CD8-positive, alpha-beta memory T cell (primary cell): ENCODE results near the gene LILRB5. TPM values are rescaled to one million over a fixed set of nuclear protein-coding genes. Genes with fewer than 3 reads are reported as not detected.
"Not testable (repeated sequence)": the region's sequence is repeated elsewhere in the genome, so short reads cannot be mapped to it uniquely, and the experiment has no call there.

Experiments used
- CTCF ChIA-PET: fragments of 350-600 bp; sonication (Branson Sonifier 250); formaldehyde crosslinking; loops from one replicate; lab custom pipeline; 2021; ENCODE audit warnings: antibody characterized with exemption; lab: Charles Lee
- POLR2A ChIA-PET: fragments of 350-600 bp; sonication (Branson Sonifier 250); formaldehyde crosslinking; loops from one replicate; lab custom pipeline; 2021; ENCODE audit warnings: antibody characterized with exemption; lab: Charles Lee
- DNase-seq, 5 donors: peaks; one replicate each; pipeline versions ENCODE4 v3.0.0 to v3.0.0-alpha.2; 2020 to 2022; ENCODE audit warnings: mixed read lengths in 1 of 5
- H3K27ac ChIP-seq: one replicate; pipeline ENCODE4 v1.7.0; 2013; ENCODE audit warnings: low read depth, mild to moderate bottlenecking, low read length, moderate library complexity
- H3K27me3 ChIP-seq: 2 replicates; pipeline ENCODE4 v1.7.0; 2013; ENCODE audit warnings: low read length, mild to moderate bottlenecking; ENCODE audit not compliant: insufficient read depth, poor library complexity, severe bottlenecking
- H3K36me3 ChIP-seq: 2 replicates; pipeline ENCODE4 v1.7.0; 2013; ENCODE audit warnings: mild to moderate bottlenecking, low read length, moderate library complexity; ENCODE audit not compliant: insufficient read depth
- H3K4me1 ChIP-seq: 2 replicates; pipeline ENCODE4 v1.7.0; 2013; ENCODE audit warnings: mild to moderate bottlenecking, low read length, moderate library complexity; ENCODE audit not compliant: insufficient read depth
- H3K4me3 ChIP-seq: 2 replicates; pipeline ENCODE4 v1.7.0; 2013; ENCODE audit warnings: mild to moderate bottlenecking, low read length
- H3K9me3 ChIP-seq: 2 replicates; pipeline ENCODE4 v1.7.0; 2013; ENCODE audit warnings: mild to moderate bottlenecking, low read length
- H3K27ac Mint-ChIP-seq, 8 donors: one replicate each; pipeline ENCODE4 v1.8.0; 2020 to 2021; ENCODE audit warnings: mixed read lengths in 8 of 8, mild to moderate bottlenecking in 6 of 8, inconsistent platforms in 3 of 8, moderate library complexity in 3 of 8
- H3K27me3 Mint-ChIP-seq, 2 donors: one replicate each; pipeline ENCODE4 v1.8.0; 2020 to 2021; ENCODE audit warnings: mixed read lengths in 2 of 2, mild to moderate bottlenecking in 1 of 2, moderate library complexity in 1 of 2
- H3K36me3 Mint-ChIP-seq, 3 donors: one replicate each; pipeline ENCODE4 v1.8.0; 2020 to 2021; ENCODE audit warnings: mixed read lengths in 3 of 3, inconsistent platforms in 1 of 3, mild to moderate bottlenecking in 1 of 3
- H3K4me1 Mint-ChIP-seq, 3 donors: one replicate each; pipeline ENCODE4 v1.8.0; 2020 to 2021; ENCODE audit warnings: mixed read lengths in 3 of 3, inconsistent platforms in 1 of 3, mild to moderate bottlenecking in 1 of 3
- H3K4me3 Mint-ChIP-seq, 7 donors: one replicate each; pipeline ENCODE4 v1.8.0; 2020 to 2021; ENCODE audit warnings: mixed read lengths in 7 of 7, mild to moderate bottlenecking in 6 of 7, moderate library complexity in 4 of 7, inconsistent platforms in 2 of 7
- H3K9me3 Mint-ChIP-seq, 5 donors: one replicate each; pipeline ENCODE4 v1.8.0; 2020 to 2022; ENCODE audit warnings: mixed read lengths in 5 of 5, mild to moderate bottlenecking in 3 of 5, moderate library complexity in 2 of 5, inconsistent platforms in 1 of 5
- polyA plus RNA-seq: library from polyadenylated mRNA; unstranded; fragments of 300-500 nt; fragmentation: Illumina TruSeq; gene quantifications from one replicate; pipeline ENCODE4 v1.2.3, GENCODE V29; 2021
- total RNA-seq, 2 experiments: library from RNA; stranded (reverse); gene quantifications; one replicate each; pipeline ENCODE4 v1.2.3, GENCODE V29; 2021

The LILRB5 gene
- total and polyA plus RNA-seq, 3 experiments from 2014 or later: 0.42 to 0.44 TPM; not detected in 1

GRCh38 chr19:54211235-54211634 is 45.8 kb downstream of the LILRB5 start:
- peaks cover 0 to 28% (median 6%) of the 10 kb centered on the region in 3 donors for H3K36me3 Mint-ChIP-seq
- peaks cover 21% of the 10 kb centered on the region for H3K36me3 ChIP-seq
- H3K27me3 ChIP-seq: no peaks in the 10 kb centered on the region
- H3K9me3 Mint-ChIP-seq: no peaks in the 10 kb centered on the region
- CTCF ChIA-PET: interaction anchor here (1.2 to 1.7 kb wide), 5 partner anchors 8 to 55 kb away, joined by 3 to 6 read pairs (median 3); partner anchors contain the start of genes MBOAT7 and TSEN34
- H3K4me1 ChIP-seq: peaks cover 50% of the 10 kb centered on the region
- no peaks in the 10 kb centered on the region for H3K27me3 Mint-ChIP-seq
- no peak overlapping the region for H3K4me3 ChIP-seq
- peak overlapping the region; percentile 57 for H3K27ac ChIP-seq
- H3K27ac Mint-ChIP-seq: peak overlapping the region; percentile 78 to 99 (median 96)
- no peaks in the 10 kb centered on the region for H3K9me3 ChIP-seq
- H3K4me3 Mint-ChIP-seq: peak overlapping the region; percentile 2 to 72 (median 29)
- no peak for DNase-seq
- H3K4me1 Mint-ChIP-seq: peaks cover 37 to 52% (median 49%) of the 10 kb centered on the region in 3 donors
- POLR2A ChIA-PET: interaction anchor here (0.8 to 1.2 kb wide), 4 partner anchors 21 to 96 kb away, joined by 3 to 5 read pairs (median 4); partner anchors contain the start of genes LENG1, MBOAT7, PRPF31 and TFPT

- ChIA-PET CTCF (interaction anchor here (1.2 kb wide), 1 partner anchor 21 kb away, joined by 3 read pairs; the partner anchor contains the start of gene MBOAT7), POLR2A (interaction anchor here (1.1 to 1.2 kb wide), 2 partner anchors 21 to 51 kb away, joined by 4 to 5 read pairs; partner anchors contain the start of genes LENG1 and MBOAT7)
- Histone ChIP-seq H3K9me3 (no peaks in the 10 kb centered on the region), H3K27ac (peak overlapping the region; percentile 57), H3K4me1 (peaks cover 62% of the 10 kb centered on the region), H3K36me3 (peaks cover 29% of the 10 kb centered on the region), H3K27me3 (no peaks in the 10 kb centered on the region), H3K4me3 (peak overlapping the region; percentile 0)
- peaks cover 43 to 65% (median 52%) of the 10 kb centered on the region in 3 donors for H3K4me1 Mint-ChIP-seq
- no peaks in the 10 kb centered on the region for H3K9me3 Mint-ChIP-seq
- peak overlapping the region; percentile 35 to 87 (median 72) for H3K4me3 Mint-ChIP-seq
- DNase-seq: peak in 2 of 5 donors; percentile 21 to 67
- H3K27me3 Mint-ChIP-seq: no peaks in the 10 kb centered on the region
- H3K27ac Mint-ChIP-seq: peak overlapping the region; percentile 78 to 99 (median 96)
- H3K36me3 Mint-ChIP-seq: peaks cover 0 to 41% (median 6%) of the 10 kb centered on the region in 3 donors
These were observed 47.1 kb downstream of the LILRB5 start for GRCh38 chr19:54209811-54210494.

- H3K36me3 ChIP-seq: peaks cover 36% of the 10 kb centered on the region
- no peaks in the 10 kb centered on the region for H3K9me3 ChIP-seq
- H3K4me1 Mint-ChIP-seq: peaks cover 50 to 72% (median 59%) of the 10 kb centered on the region in 3 donors
- ChIA-PET CTCF (interaction anchor here (1.2 kb wide), 1 partner anchor 20 kb away, joined by 3 read pairs; the partner anchor contains the start of gene MBOAT7), POLR2A (interaction anchor here (1.1 kb wide), 2 partner anchors 20 to 72 kb away, joined by 3 to 4 read pairs; partner anchors contain the start of genes CNOT3 and MBOAT7)
- peak overlapping the region; percentile 43 to 99 (median 96) for H3K27ac Mint-ChIP-seq
- H3K27ac ChIP-seq: peak overlapping the region; percentile 57
- H3K4me1 ChIP-seq: peaks cover 70% of the 10 kb centered on the region
- H3K27me3 Mint-ChIP-seq: no peaks in the 10 kb centered on the region
- no peaks in the 10 kb centered on the region for H3K27me3 ChIP-seq
- no peaks in the 10 kb centered on the region for H3K9me3 Mint-ChIP-seq
- DNase-seq: no peak
- peak overlapping the region in 3 of 7 donors; percentile 38 to 74 (median 56) for H3K4me3 Mint-ChIP-seq
- peaks cover 0 to 48% (median 6%) of the 10 kb centered on the region in 3 donors for H3K36me3 Mint-ChIP-seq
- H3K4me3 ChIP-seq: peak overlapping the region; percentile 0
These were observed 47.8 kb downstream of the LILRB5 start for GRCh38 chr19:54209058-54209810.

GRCh38 chr19:54208784-54209057 is 48.4 kb downstream of the LILRB5 start:
- peak overlapping the region in 4 of 7 donors; percentile 13 to 63 (median 42) for H3K4me3 Mint-ChIP-seq
- H3K9me3 ChIP-seq: no peaks in the 10 kb centered on the region

GRCh38 chr19:54207983-54208783 is 48.9 kb downstream of the LILRB5 start:
- Mint-ChIP-seq H3K36me3 (peaks cover 0 to 58% (median 6%) of the 10 kb centered on the region in 3 donors), H3K4me3 (peak overlapping the region; percentile 0 to 63 (median 32)), H3K9me3 (no peaks in the 10 kb centered on the region), H3K4me1 (peaks cover 58 to 83% (median 70%) of the 10 kb centered on the region in 3 donors), H3K27me3 (no peaks in the 10 kb centered on the region), H3K27ac (peak overlapping the region; percentile 34 to 94 (median 69))
- ChIA-PET CTCF (interaction anchor here (1.2 kb wide), 1 partner anchor 35 kb away, joined by 4 read pairs; the partner anchor contains the start of gene TMC4), POLR2A (interaction anchor here (1.1 kb wide), 1 partner anchor 71 kb away, joined by 3 read pairs; the partner anchor contains the start of gene CNOT3)
- Histone ChIP-seq H3K27me3 (no peaks in the 10 kb centered on the region), H3K4me1 (peaks cover 80% of the 10 kb centered on the region), H3K36me3 (peaks cover 43% of the 10 kb centered on the region), H3K27ac (peak overlapping the region; percentile 57), H3K9me3 (no peaks in the 10 kb centered on the region), H3K4me3 (no peak overlapping the region)
- DNase-seq: peak in 1 of 5 donors; percentile 42

More at GRCh38 chr19:54208784-54209057, 48.4 kb downstream of the LILRB5 start:
- Histone ChIP-seq H3K36me3 (peaks cover 39% of the 10 kb centered on the region), H3K4me3 (no peak overlapping the region), H3K27ac (peak overlapping the region; percentile 57), H3K4me1 (peaks cover 75% of the 10 kb centered on the region), H3K27me3 (no peaks in the 10 kb centered on the region)
- no peak for DNase-seq
- Mint-ChIP-seq H3K36me3 (peaks cover 0 to 52% (median 6%) of the 10 kb centered on the region in 3 donors), H3K9me3 (no peaks in the 10 kb centered on the region), H3K4me1 (peaks cover 54 to 78% (median 65%) of the 10 kb centered on the region in 3 donors), H3K27me3 (no peaks in the 10 kb centered on the region), H3K27ac (peak overlapping the region in 6 of 8 donors; percentile 65 to 94 (median 69))
- ChIA-PET CTCF (no interaction called here), POLR2A (interaction anchor here (1.1 kb wide), 2 partner anchors 19 to 72 kb away, joined by 3 to 4 read pairs; partner anchors contain the start of genes CNOT3 and MBOAT7)

GRCh38 chr19:54207676-54207982 is 49.4 kb downstream of the LILRB5 start:
- H3K4me3 Mint-ChIP-seq: peak overlapping the region in 3 of 7 donors; percentile 3 to 56 (median 28)
- H3K9me3 Mint-ChIP-seq: no peaks in the 10 kb centered on the region
- H3K9me3 ChIP-seq: no peaks in the 10 kb centered on the region
- ChIA-PET POLR2A (no interaction called here), CTCF (interaction anchor here (1.2 to 2.1 kb wide), 2 partner anchors 19 to 35 kb away, joined by 4 to 5 read pairs; partner anchors contain the start of genes MBOAT7 and TMC4)
- H3K4me1 Mint-ChIP-seq: peaks cover 64 to 89% (median 75%) of the 10 kb centered on the region in 3 donors
- peaks cover 86% of the 10 kb centered on the region for H3K4me1 ChIP-seq
- H3K36me3 ChIP-seq: peaks cover 49% of the 10 kb centered on the region
- peak overlapping the region; percentile 34 to 89 (median 62) for H3K27ac Mint-ChIP-seq
- no peaks in the 10 kb centered on the region for H3K27me3 Mint-ChIP-seq
- no peaks in the 10 kb centered on the region for H3K27me3 ChIP-seq
- H3K27ac ChIP-seq: peak overlapping the region; percentile 14
- no peak for DNase-seq
- no peak overlapping the region for H3K4me3 ChIP-seq
- H3K36me3 Mint-ChIP-seq: peaks cover 0 to 63% (median 11%) of the 10 kb centered on the region in 3 donors

- H3K27me3 Mint-ChIP-seq, H3K27me3 ChIP-seq, H3K4me3 Mint-ChIP-seq, H3K9me3 ChIP-seq, H3K9me3 Mint-ChIP-seq, POLR2A ChIA-PET, H3K4me3 ChIP-seq, H3K27ac ChIP-seq, DNase-seq: not testable (repeated sequence)
- H3K27ac Mint-ChIP-seq: peak overlapping the region in 3 of 8 donors; percentile 8 to 65 (median 38)
- H3K36me3 Mint-ChIP-seq: peaks cover 0 to 68% (median 14%) of the 10 kb centered on the region in 3 donors
- H3K36me3 ChIP-seq: peaks cover 53% of the 10 kb centered on the region
- peaks cover 68 to 93% (median 80%) of the 10 kb centered on the region in 3 donors for H3K4me1 Mint-ChIP-seq
- CTCF ChIA-PET: interaction anchor here (1.2 to 2.1 kb wide), 3 partner anchors 15 to 34 kb away, joined by 4 to 5 read pairs (median 4); partner anchors contain the start of genes MBOAT7 and TMC4
- peaks cover 90% of the 10 kb centered on the region for H3K4me1 ChIP-seq
These were observed 49.9 kb downstream of the LILRB5 start for GRCh38 chr19:54207193-54207592.
